HG03432 (cell line): Measurements from ENCODE around the gene ZFYVE28.

Experiments
- ATAC-seq: cut with Tn5 transposase; IDR thresholded peaks from one replicate; pipeline ENCODE4 v1.9.1; 2021; ENCODE audit warnings: mild to moderate bottlenecking, moderate library complexity; ENCODE audit not compliant: unreplicated experiment

ZFYVE28 gene

DNA sequence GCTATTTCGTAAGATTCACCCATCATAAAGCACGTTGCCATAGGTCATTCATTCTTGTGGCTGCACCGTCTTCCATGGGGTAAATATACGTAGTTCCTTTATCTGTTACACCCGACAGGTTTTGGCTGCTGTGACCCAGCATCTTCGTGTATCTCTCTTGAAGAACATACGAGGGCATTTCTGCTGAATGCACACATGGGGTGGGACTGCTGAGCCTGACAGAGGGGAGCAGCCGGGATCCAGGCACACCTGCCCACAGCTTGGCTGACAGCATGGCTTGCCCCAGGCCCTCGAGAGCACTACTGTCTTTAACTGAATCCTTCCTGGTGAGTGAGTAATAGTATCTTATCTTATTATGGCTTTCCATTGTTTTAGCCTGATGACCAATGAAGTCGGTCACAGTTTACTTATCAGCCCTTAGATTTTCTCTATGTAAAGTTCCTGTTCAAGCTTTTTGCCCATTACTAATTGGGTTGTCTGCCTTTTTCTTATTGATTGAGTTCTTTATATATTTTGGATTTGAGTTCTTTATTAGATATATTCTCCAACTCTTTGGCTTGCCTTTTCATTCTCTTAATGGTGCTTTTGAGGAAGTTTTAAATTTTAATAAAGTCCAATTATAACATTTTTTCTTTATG, 111.6 kb downstream of the ZFYVE28 start:
- ATAC-seq, result no peak

DNA sequence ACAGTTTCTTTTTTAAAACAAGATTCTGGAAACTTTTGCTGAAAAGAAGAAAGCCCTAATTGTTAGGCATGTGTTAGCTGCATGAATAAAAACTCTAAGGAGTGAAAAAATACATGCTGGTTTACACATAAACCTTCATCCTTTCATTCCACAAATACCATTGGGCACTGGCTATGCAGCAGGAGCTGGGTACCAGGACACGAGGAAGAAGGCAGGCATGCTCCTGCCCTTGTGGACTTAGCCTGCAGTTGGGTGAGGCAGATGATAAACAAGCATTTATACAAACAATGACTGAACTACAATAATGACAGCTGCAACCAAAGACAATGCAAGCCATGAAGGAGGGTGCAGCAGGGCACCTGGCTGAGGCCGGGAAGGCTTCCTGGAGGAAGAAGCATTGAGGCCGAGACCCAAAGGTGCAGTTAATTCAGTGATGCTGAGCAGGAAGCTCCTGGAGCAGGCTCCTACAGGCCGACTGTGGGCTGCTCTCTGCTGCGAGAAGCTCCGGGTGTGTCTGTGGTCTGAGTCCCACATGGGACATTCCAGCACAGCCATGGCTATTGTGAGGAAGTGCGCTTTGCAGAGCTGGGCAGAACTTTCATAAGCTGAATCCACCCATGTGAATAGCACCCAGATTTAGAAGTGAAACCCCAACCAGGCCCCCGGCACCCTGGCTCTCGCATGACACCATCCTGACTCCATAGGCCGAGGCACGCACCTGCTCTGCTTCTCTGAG, 112.5 kb downstream of the ZFYVE28 start:
- ATAC-seq, result no peak

DNA sequence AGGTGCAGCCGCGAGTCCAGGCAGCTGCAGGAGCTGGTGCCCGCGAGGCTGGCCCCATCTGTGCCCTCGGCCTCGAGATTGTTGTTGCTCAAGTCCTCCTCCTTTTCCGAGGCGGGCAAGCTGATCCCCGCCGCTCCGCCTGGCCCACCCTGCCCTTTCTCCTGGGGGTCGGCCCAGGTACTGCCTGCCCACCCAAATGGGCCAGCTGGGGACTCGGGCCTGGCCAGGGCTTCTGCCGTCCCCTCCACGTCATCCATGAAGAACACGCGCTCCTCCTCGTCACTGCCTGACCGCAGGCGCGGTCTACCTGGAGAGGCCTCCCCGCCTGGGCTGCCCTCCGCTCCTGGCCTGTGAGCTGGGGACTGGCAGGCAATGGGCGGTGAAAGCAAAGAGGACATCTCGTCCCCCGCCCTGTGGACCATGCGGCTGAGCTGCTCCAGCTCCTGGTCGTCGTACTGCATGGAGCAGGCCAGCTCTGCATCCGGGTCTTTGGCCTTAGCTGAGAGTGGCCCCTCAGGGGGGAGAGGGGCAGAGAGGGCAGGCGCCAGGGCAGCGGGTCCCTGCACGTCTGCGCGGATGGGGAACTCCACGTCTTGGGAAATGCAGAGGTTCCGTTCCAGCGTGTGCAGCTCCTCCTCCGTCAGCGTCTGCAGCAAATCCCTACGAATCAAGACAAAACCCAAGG, 113.4 kb downstream of the ZFYVE28 start:
- ATAC-seq, result no peak

DNA sequence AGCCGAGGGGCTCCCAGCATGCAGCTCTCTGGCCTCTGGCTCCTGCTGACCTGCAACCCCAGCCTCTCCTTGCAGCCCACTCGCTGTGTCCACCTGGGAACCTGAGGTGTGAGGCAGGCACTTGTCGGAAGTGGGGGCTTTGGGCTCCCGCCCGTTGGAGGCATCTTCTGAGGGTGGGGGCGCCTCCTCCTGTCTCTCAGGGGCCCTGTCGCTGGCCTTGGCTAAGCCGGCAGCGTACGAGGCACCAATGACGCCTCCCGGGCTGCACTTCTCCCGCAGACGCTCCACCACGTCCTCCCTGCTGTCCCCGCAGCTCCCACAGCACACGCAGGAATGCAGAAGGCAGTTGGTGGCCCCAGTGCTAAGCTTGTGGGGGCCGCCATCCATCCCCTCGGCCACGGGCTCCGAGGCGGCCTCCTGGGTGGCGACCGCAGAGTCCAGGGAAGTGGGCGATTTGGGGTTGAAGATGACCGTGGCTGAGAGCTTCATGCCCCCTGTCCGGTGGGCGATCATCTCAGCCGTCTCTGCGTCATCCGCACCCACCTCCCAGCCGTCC, 114.0 kb downstream of the ZFYVE28 start:
- no peak for ATAC-seq

DNA sequence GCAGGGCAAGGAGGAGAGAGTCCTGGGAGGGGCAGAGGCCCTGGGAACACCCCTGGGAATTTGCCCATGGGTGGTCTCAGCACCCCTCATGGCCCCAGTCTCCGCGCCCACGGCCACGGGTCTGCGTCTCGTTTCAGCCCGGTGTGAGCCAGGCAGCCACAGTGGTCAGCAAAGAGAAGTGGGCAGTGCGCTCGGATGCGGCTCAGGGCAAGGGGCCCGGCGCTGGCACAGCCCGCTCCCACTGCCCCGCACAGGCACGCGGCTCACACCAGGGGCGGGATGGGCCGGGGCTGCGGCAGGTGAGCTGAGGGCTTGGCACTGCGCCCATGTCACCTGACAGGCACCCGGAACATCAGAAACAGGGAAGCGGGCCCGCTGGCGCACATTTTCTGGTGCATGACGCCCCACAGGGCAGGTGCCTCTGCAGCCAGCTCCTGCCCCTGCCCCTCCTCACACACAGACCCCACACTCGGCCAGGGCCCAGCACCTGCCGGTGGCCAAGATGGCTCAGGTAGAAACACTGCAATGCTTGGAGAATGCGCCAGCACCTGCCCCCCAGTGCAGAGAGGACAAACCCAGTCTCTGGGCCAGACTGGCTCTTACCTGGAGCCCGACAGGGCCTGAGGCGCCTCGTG, 114.6 kb downstream of the ZFYVE28 start:
- no peak for ATAC-seq

DNA sequence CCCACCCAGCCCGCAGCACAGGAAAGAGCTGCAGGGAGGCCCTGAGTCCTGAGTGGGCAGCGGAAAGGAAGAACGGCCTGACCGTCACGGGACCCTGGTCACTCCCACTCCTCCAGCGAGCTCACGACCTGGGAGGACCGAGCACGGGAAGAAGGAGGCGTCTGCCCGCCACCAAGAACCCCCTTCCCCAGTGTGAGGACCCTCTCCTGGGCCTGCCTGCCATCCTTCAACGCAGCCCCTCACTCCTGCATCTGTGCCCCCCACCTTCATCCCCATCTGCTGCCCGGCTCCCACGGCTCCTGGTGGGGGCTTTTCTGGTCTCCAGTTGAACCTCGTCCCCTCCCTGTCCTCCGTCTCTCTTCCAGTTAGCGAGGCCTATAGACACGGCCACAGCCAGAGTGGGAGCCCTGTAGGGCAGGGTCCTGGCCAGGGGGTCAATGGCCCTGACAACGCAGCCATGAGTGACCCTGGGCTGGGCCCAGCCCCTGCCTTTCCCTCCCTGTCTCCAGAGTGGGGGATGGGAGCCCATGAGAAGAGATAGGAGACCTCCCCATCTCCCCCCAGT, 115.2 kb downstream of the ZFYVE28 start:
- no peak for ATAC-seq

DNA sequence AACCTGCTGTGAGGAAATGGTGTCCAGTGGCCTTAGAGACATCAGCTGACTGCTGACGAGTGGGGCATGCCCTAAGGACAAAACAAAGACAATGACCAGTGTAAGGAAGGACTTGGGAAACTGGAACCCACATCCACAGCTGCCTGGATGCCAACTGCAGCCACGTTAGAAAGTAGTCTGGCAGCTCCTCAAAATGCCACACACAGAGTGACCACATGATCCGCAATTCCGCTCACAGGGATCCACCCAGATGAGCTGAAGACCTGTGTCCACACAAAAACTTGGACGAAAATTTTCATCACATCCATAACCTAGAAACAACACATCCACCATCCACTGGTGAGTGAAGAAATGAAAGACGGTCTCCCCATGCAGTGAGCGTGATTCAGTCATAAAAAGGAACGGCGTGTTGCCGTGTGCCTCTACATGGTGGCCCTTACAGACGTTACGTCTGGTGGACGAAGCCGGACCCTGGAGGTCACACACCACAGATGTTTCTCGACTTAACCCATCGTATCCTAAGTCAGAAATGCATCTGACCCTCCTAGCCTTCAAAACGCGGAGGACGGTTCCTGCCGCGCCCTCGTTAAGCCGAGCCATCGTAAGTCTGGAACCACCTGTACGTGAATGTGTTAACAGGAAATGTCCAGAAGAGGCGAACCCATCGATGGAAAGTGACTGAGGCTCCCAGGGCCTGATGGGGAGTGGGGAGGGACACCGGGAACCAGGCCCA, 115.9 kb downstream of the ZFYVE28 start:
- ATAC-seq, result no peak

DNA sequence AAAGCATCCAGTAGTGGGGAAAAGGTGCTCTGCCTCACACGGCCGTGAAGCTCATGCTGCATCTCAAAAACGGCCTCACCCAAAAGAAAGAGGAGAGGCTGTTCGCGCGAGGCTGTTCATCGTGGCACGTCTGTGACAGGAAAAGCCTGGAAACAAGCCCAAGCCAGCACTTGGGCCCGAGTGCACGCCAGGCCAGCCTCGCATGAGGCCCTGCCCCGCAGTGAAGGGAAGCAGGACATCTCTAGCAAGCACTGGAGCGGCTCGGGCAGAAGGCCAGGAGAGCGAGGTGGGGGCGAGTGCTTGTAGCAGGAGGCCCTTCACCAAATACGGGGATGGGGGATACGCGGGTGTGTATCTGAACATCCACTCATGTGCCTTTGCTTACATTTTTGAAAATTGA, 116.6 kb downstream of the ZFYVE28 start:
- ATAC-seq, result no peak

DNA sequence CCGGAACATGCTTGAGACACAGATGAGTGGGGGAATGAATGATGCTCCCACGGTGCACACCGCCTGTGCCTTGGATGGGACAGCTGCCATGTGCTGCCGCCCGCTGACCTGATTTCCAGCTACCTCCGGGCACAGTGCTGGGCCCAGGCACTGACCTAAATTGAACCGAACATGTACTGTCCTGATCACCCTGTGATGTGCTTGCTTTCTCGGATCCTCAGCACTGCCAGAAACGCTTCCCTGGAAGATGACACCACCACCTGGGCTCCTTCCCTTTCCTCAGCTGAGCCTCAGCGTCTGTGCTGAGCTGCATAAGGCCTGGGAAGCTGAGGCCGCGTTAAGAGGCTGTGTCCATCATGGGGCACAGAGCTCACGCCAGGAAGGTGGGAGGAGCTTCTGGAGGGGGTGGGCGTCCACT, 117.2 kb downstream of the ZFYVE28 start:
- ATAC-seq, result no peak

DNA sequence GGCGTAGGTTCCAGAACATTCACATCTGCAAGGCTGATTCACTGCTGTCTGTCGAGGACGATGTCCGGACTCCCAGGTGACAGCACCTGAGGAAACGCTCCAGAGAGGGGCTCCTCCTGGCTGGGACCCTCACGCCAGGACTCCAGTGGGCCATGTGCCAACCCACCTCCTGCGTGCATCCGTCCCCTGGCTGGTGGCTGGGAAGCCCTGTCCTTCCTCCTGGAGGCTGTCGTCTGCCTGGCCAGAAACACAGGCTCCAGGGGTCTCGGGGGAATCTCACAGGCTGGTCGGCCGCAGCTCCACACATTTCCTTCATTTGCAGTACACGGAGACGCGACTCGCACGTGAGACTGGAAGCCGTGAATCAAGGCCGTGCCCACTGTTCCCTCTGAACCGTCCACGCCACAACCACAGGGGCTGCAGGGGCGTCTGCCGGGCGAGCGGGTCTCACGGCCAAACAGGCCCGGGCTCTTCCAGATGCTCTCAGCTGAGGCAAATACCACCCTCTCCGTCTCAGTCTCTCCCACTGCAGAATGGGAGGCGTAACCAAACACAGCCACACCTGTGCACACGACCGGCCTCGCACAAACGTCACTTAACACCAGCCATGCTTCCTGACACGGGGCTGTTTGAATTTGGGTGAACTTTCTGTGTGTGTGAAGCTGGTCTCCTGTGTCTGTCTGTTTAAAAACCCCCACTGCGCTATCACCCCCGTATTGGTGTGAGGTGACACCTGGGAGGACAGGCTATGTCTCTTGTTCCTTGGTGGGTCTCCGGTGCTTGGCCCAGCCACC, 117.8 kb downstream of the ZFYVE28 start:
- ATAC-seq, result no peak

DNA sequence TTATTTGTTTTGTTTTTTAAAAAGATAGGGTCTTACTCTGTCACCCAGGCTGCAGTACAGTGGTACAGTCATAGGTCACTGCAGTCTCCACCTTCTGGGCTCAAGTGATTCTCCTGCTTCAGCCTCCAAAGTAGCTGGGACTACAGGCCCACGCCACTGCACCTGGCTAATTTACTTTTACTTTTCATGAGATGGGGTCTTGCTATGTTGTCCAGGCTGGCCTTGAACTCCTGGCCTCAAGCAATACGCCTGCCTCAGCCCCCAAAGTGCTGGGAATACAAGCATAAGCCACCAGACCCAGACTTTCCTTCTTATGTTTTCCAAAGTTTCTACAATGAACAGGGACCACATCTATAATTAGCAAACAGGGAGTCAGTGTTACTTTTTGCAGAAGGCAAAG, 118.7 kb downstream of the ZFYVE28 start:
- no peak for ATAC-seq

DNA sequence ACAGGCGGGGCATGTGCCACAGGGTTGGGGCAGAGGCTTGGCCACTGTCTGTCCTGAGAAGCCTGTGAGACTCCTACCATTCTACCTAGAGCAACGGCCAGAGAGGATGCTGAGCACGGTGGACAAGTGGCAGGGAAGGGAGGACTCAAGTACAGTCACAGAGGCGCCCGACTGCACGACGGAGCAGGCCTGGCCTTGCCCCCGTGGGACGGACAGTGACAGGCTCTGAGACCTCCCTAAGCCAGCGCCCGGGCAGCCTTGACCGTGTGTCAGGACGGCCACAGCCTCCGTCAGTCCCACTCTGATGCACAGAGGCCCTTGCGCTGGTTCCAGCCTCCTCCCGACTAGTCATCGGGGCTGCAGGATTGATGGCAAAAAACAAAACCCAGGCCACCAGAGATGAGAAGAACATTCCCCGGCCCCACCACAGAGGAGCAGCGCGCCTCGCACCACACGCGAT, 119.9 kb downstream of the ZFYVE28 start:
- no peak for ATAC-seq

DNA sequence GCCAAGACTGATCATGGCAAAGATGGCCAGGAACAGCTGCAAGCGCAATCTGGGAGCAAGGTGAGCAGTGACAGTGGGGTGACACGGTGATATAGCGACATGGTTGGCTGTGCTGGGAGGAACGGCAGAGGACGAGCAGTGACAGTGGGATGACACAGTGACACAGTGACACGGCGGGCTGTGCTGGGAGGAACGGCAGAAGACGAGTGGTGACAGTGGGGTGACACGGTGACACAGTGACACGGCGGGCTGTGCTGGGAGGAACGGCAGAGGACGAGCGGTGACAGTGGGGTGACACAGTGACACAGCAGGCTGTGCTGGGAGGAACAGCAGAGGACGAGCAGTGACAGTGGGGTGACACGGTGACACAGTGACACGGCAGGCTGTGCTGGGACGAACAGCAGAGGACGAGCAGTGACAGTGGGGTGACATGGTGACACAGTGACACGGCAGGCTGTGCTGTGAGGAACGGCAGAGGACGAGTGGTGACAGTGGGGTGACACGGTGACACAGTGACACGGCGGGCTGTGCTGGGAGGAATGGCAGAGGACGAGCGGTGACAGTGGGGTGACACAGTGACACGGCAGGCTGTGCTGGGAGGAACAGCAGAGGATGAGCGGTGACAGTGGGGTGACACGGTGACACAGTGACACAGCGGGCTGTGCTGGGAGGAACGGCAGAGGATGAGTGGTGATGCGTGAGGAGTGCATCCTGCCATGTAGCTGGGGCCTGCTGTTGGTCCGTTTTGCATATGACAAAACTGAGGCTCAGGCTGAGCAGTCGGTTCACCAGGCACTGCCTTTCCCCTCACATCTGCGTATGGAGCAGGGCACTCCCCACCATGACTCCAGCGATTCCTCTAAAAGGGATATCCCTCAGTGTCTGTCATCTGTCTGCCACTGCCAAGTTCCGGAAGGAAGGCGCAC, 120.6 kb downstream of the ZFYVE28 start:
- no peak for ATAC-seq

DNA sequence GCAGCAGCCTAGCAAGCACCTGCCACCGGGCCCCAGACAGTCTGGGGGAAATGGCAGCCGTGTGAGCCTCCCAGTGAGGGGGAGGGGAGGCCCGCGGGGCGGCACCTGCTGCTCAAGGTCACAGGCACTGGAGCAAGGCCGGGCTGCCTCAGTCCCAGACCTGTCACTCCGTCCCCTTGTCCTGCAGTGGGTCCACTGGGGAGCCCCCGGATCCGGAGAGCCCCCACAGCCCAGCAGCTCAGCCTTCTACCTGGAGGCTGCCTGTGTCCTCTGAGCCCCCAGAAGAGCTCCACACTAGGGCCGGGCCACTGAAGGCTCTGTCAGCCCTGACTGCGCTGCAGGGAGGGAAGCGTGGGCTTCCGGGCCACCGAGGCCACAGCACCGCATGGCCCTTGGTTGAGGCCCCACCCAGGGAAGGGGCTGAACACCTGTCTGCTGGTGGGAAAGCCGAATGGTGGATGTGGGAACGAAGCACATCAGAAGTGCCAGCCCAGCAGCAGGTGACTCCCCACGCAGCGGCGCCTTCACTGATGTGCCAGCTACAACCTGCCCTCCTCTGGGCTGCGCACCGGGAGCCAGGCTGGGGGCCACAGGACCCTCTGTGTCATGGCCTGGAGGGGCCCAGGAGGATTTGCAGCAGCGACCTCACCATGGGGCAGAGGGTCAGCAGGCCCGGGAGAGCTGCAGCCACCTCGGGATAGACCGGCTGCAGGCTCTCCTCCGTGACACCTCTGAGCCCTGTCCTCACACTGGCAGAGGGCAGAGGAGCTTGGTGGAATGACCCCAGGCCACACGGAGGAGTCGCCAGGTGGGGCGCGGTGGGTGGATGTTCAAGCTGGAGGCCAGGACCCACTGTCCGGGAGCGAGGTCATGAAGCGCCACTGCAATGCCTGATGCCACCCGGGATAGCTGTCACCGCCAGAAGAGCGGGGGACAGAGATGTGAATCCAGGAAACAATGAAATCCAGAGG, 121.5 kb downstream of the ZFYVE28 start:
- no peak for ATAC-seq

DNA sequence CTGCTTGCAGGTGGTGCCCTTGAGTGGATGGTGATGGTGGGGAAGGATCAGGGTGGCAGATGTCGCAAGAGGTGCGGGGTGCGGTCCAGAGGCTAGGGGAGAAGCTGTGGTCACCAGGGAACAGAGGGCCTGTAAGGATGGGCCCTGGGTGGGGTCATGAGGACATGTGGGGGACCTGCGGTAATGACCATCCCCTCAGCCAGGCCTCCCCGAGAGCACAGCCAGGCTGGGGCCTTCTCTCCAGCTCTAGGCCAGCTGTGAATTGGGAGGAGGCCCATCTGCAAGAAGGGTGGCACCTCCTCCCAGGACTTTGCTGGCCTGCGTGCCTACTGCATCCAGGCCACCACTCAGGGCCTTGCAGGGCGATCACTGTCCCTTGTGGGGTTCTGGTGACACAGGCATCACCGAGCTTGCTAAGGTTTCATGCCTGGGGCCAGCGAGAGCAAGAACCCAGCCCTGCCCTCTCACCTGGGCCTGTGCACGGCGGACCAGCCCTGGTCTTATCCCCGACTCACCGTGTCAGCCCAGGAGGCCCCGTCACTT, 122.5 kb downstream of the ZFYVE28 start:
- no peak for ATAC-seq

DNA sequence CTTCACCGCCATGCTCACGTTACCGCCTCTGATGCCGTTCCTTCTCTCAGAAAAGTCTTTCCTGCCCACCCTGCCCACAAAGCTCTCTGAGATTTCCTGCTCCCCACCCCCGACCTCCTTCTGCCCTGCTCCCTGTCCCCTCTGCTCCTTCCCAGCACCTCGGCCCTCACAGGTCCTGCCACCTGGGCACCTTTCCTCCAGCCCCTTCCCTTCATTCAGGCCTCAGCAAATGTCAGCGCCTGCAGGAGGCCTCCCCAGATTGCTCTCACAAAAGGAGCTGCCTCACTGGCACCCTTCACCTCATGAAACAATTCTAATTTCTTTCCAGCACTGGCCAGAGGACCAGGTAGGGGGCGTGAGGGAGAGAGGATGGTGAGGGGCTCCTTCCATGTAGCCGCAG, 122.9 kb downstream of the ZFYVE28 start:
- ATAC-seq, result no peak

DNA sequence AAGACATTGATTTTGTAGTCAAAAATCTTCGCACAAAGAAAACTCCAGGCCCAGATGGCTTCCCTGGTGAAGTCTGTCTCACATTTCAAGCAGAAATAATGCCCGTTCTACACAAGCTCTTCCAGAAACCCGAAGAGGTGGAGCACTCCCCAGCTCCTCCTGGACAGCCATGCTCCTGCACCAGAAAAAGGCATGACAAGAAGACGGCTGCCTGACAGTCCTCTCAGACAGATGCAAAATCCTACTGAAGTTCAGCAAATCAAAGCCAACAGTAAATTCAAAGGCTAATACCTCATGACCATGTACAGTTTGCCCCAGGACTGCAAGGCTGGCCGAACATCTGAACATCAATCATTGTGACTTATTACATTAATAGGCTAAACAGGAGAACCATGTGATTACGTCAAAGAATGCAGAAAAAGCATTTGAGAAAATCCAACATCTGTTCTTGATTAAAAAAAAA, 125.8 kb downstream of the ZFYVE28 start:
- ATAC-seq, result no peak
